Kidney epithelial cell (primary cell): ENCODE data around the gene FBXW8. TPM values are rescaled to one million over a fixed set of nuclear protein-coding genes. Genes with fewer than 3 reads are reported as not detected.

Experiments used
- DNase-seq: peaks from one replicate; pipeline ENCODE4 v3.0.0-alpha.2; 2010; ENCODE audit warnings: low read depth
- H3K27me3 ChIP-seq: 2 replicates; pipeline ENCODE4 v1.6.0; 2011; ENCODE audit warnings: low read length; ENCODE audit not compliant: control insufficient read depth, insufficient read depth
- H3K36me3 ChIP-seq: 2 replicates; pipeline ENCODE4 v1.5.1; 2011; ENCODE audit warnings: low read length; ENCODE audit not compliant: control insufficient read depth, insufficient read depth
- H3K4me3 ChIP-seq: 2 replicates; pipeline ENCODE4 v1.5.1; 2011; ENCODE audit warnings: low read depth, mild to moderate bottlenecking, control low read depth, low read length
- total RNA-seq: library from RNA; depleted of rRNA; stranded (reverse); fragments of >200 nt; gene quantifications from 2 replicates; pipeline ENCODE4 v1.2.3, GENCODE V29; 2015
- TF ChIP-seq, protein P1 (sequence below): IDR thresholded peaks from 2 replicates; pipeline ENCODE4 v1.5.1; 2011; ENCODE audit warnings: mild to moderate bottlenecking, moderate library complexity, low read length, control low read depth, inconsistent platforms; ENCODE audit not compliant: insufficient read depth, poor library complexity, severe bottlenecking

Gene FBXW8
- total RNA-seq, 1 donor from 2014 or later = 25.4 TPM

- H3K4me3 ChIP-seq = no peak overlapping the region
- H3K36me3 ChIP-seq = no peaks in the 10 kb centered on the region
- DNase-seq = no peak
- TF ChIP-seq, protein P1, sequence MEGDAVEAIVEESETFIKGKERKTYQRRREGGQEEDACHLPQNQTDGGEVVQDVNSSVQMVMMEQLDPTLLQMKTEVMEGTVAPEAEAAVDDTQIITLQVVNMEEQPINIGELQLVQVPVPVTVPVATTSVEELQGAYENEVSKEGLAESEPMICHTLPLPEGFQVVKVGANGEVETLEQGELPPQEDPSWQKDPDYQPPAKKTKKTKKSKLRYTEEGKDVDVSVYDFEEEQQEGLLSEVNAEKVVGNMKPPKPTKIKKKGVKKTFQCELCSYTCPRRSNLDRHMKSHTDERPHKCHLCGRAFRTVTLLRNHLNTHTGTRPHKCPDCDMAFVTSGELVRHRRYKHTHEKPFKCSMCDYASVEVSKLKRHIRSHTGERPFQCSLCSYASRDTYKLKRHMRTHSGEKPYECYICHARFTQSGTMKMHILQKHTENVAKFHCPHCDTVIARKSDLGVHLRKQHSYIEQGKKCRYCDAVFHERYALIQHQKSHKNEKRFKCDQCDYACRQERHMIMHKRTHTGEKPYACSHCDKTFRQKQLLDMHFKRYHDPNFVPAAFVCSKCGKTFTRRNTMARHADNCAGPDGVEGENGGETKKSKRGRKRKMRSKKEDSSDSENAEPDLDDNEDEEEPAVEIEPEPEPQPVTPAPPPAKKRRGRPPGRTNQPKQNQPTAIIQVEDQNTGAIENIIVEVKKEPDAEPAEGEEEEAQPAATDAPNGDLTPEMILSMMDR = no peak
- peaks cover 7% of the 10 kb centered on the region for H3K27me3 ChIP-seq
These were observed 19.7 kb upstream of the FBXW8 start for GRCh38 chr12:116891019-116891418.

GRCh38 chr12:116892349-116893140 is 18.2 kb upstream of the FBXW8 start:
- H3K4me3 ChIP-seq = no peak overlapping the region
- TF ChIP-seq, protein P1 = no peak
- no peaks in the 10 kb centered on the region for H3K36me3 ChIP-seq
- H3K27me3 ChIP-seq = peaks cover 7% of the 10 kb centered on the region
- DNase-seq = no peak

DNA sequence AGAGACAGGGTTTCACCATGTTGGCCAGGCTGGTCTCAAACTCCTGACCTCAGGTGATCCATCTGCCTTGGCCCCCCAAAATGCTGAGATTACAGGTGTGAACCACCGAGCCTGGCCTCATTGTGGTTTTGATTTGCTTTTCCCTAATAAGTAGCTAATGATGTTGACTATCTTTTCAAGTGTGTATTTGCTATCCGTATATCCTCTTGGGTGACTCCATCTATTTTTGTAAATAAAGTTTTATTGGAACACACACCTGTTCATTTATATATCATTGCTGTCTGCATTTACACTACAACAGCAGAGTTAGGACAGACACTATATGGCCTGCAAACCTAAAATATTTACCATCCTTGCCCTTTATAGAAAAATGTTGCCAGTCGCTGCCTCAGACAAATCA is 15.8 kb upstream of the FBXW8 start:
- H3K4me3 ChIP-seq = no peak overlapping the region
- H3K36me3 ChIP-seq = no peaks in the 10 kb centered on the region
- H3K27me3 ChIP-seq = peaks cover 6% of the 10 kb centered on the region
- no peak for DNase-seq
- TF ChIP-seq, protein P1 = no peak

DNA sequence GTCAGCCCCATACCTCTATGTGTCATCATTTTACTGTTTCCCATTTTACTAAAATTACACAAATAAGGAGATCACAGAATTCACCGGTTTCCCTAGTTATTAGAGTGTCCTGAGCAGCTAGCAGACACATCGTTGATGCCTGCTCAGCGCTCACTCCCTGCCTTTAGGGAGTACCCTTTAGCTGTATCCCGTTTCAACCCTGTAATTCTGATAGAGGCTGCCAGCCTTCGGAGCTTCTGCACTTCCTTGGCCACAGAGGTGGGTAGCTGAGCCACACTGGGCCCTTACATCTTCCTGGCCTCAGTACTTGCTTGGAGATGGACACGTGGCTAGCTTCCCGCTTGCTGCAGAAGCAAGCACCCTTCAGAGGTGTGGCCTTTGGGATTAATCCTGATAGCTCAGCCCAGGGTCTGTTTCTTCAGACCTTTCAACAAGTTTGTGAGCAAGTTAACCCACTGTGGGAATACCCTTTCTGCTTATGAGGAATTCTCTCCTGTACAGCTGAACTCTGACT is 14.3 kb upstream of the FBXW8 start:
- Histone ChIP-seq H3K27me3 (peaks cover 4% of the 10 kb centered on the region), H3K36me3 (no peaks in the 10 kb centered on the region), H3K4me3 (no peak overlapping the region)
- no peak for DNase-seq
- TF ChIP-seq, protein P1 = no peak

DNA sequence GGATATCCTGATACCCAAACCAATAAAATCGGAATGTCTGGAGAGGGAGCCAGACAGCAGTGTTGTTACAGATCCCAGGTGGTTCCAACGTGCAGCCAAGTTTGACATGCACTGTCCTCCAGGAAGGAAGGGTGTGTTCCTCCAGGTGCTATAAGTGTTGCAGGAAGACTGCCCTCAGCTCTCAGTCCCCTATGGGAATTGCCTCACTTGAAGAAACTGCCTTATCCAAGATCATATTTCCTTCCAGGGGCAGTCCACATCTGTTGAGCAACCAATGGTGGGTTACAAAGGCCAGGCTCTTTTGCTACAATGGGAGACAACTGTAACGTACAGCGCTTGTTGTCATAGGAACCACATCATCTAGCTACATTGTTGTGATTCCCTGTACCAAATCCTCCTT is 13.3 kb upstream of the FBXW8 start:
- Histone ChIP-seq H3K27me3 (peaks cover 4% of the 10 kb centered on the region), H3K36me3 (no peaks in the 10 kb centered on the region)
- TF ChIP-seq, protein P1 = no peak

GRCh38 chr12:116898669-116899068 is 12.1 kb upstream of the FBXW8 start:
- Histone ChIP-seq H3K36me3 (no peaks in the 10 kb centered on the region), H3K4me3 (no peak overlapping the region), H3K27me3 (peaks cover 4% of the 10 kb centered on the region)
- no peak for DNase-seq
- TF ChIP-seq, protein P1 = no peak

More for the DNA sequence above, 13.3 kb upstream of the FBXW8 start:
- H3K4me3 ChIP-seq = no peak overlapping the region
- no peak for DNase-seq
